H1 (cell line): ENCODE measurements around the gene KRT78. TPM values are rescaled to one million over a fixed set of nuclear protein-coding genes. Genes with fewer than 3 reads are reported as not detected.

Experiments used
- CHD7 ChIP-seq: fragments of 300-600 bp; sonication (generic); IDR thresholded peaks from 2 replicates; pipeline ENCODE4 v1.7.1; 2012; ENCODE audit warnings: low read length, moderate library complexity, mild to moderate bottlenecking, inconsistent platforms; ENCODE audit not compliant: insufficient replicate concordance
- NANOG ChIP-seq: IDR thresholded peaks from 2 replicates; pipeline ENCODE4 v1.6.1; 2011; ENCODE audit warnings: low read length, low read depth, mild to moderate bottlenecking, inconsistent platforms; ENCODE audit not compliant: insufficient read depth, poor library complexity, severe bottlenecking
- NRF1 ChIP-seq: IDR thresholded peaks from 2 replicates; pipeline ENCODE4 v1.6.1; 2011; ENCODE audit warnings: mild to moderate bottlenecking, low read depth, low read length, improper control_type of control experiment
- POLR2A ChIP-seq, 2 experiments: IDR thresholded peaks; 1 replicate in 1 of 2; 2 replicates in 1 of 2; pipeline ENCODE4 v1.6.1; 2011; ENCODE audit warnings: low read depth in 2 of 2, low read length in 2 of 2, mild to moderate bottlenecking in 2 of 2; ENCODE audit errors: control extremely low read depth in 1 of 2
- POLR2AphosphoS5 ChIP-seq: IDR thresholded peaks from 2 replicates; pipeline ENCODE4 v1.6.1; 2011; ENCODE audit warnings: low read depth, low read length
- SP4 ChIP-seq: IDR thresholded peaks from 2 replicates; pipeline ENCODE4 v1.6.1; 2012; ENCODE audit warnings: low read length, inconsistent platforms
- ZNF274 ChIP-seq: IDR thresholded peaks from 2 replicates; pipeline ENCODE4 v1.7.0; 2012; ENCODE audit warnings: low read length, borderline replicate concordance; ENCODE audit errors: extremely low read depth
- polyA plus RNA-seq, 7 experiments: library from polyadenylated mRNA; depleted of rRNA in 3 of 7; stranded (reverse) in 5 of 7; unstranded in 2 of 7; fragments of >200 nt in 5 of 7; fragments of 200-250 nt in 2 of 7; gene quantifications; 1 replicate in 5 of 7; 2 replicates in 1 of 7; 4 replicates in 1 of 7; pipeline versions ENCODE4 v1.2.1 to v1.2.3, GENCODE V29; 2011 to 2013; ENCODE audit warnings: missing spikeins in 2 of 7, mixed read lengths in 2 of 7
- total RNA-seq: library from RNA; stranded (reverse); fragmentation: NEBNext Ultra II Directional; extraction: Animal tissue kit (Norgen Biotek cat#: 25700); gene quantifications from 2 replicates; pipeline ENCODE4 v1.2.1, GENCODE V29; 2021

The KRT78 gene
- total and polyA plus RNA-seq, 2 of the 8 experiments (the other 6 are each of a cell fraction or from before 2014, with no cell fraction given), result not detected

- TF ChIP-seq NRF1 (no peak), POLR2AphosphoS5 (no peak), NANOG (no peak), ZNF274 (no peak), CHD7 (no peak), POLR2A (IDR thresholded peaks at IDR 0.05; ENCODE audit: control extremely low read depth in 1 of 2, low read depth in 2 of 2, low read length in 2 of 2) (no peak), SP4 (no peak)
Observed at GRCh38 chr12:52890417-52890816, 41.6 kb upstream of the KRT78 start (continued).
